Measurements from ENCODE around the gene PFDN5.
"Not testable (repeated sequence)": the region's sequence is repeated elsewhere in the genome, so short reads cannot be mapped to it uniquely, and the experiment has no call there.

PFDN5 gene

DNA sequence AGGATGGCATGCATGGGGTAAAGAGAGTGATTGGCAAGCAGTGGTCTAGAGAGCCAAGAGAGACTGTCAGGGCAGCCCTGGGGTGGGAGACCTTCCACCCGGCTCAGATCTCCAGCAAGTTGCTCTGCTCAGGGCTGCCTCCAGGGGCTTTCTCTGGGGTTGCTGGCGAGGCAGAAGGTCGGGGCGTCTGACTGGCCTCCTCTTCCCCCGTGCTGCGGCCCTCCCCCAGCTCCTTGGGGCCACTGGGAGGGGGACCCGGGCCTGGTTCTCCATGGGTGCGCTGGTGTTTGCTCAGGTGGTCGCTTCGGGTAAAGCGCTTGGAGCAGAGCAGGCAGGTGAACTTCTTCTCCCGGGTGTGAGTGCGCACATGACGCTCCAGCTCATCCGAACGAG is 32.7 kb downstream of the PFDN5 start:
- DNase-seq (ENCODE audit: low spot score) = no peak

DNA sequence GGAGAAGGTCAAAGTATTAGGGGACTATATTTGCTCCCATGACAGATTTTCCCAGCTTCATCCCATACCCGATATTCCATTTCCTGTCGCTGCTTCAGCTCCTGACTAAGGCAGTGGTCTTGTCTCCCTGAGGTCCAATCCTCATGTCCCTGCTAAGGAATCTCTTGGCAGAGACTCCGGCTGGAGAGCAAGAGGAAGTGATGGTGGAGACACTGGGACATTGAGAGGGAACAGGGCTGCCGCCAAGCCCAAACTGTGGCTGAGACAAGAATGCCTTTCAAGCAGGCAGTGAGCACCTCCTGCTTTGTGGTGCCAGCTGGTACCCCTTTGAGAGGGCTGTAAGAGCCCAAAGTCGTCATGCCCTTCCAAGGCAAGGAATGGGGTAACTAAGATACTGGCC is 35.3 kb downstream of the PFDN5 start:
- DNase-seq (ENCODE audit: low spot score) = no peak

DNA sequence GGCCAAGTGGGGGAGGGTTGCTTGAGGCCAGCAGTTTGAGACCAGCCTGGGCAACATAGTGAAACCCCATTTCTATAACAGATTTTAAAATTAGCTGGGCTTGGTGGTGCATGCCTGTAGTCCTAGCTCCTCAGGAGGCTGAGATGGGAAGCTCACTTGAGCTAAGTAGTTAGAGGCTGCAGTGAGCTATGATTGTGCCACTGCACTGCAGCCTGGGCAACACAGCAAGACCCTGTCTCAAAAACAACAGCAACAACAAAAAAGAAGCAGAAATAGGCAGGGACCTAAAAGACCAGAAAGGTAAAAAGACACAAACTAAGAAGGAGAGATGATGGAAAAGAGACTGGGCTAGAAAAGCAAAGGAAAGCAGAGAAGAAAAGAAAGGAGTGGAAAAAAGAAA is 37.0 kb downstream of the PFDN5 start:
- not testable (repeated sequence) for DNase-seq (ENCODE audit: low spot score)

DNA sequence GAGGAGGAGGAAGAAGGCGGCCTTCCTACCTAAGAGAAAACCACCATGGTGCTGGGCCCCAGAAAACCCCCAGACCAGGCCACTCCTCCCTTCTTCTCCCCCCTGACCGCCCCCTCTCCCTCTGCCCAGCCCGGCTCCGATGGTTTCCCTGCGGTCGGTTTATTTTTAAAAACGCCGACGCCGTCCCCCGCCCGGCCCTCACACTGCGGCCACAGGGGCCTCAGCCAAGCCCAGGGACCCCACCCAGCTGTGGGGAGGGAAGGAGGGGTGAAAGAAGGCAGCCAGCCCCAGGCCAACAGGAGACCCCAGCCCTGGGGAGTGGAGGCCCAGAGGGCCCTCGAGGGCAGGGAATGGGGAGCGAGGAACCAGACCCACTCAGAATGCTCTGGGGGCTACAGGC is 37.4 kb downstream of the PFDN5 start:
- no peak for DNase-seq (ENCODE audit: low spot score)

DNA sequence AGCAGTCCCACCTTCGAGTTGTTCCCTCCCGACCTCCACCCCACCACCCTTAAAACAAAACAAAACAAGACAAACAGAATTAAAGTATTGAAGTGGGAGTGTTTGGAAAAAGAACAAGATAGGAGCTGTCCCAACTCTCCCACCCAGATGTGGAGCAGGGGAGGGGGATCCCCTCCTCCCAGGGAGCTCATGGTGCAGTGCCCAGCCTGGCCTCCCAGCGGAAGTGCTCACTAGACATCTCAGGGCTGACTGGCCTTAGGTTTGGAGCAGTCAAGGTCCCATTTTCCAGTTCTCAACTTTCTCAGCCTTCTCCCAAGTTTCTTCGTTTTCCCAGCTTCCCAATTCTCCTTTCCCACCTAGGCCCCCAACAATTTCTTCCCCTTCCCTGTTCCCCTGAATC is 37.9 kb downstream of the PFDN5 start:
- no peak for DNase-seq (ENCODE audit: low spot score)

DNA sequence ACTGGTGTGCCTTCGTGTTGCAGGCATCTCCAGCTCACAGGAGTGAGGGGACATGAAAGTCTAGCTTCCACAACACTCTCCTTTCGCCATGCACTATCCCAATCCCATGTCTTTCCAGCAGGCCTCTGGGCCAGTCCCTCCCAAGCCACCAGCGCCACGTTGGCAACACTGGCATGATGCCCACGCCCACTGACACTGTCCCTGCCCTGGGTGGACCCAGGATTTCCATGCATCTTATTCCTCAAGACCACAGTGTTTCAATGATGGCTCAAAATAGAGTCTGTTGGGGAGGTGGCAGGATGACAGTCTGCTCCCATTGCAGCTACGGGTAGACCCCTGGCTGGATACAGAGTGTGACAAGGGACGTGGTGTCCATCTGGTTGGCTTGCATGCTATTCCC is 38.5 kb downstream of the PFDN5 start:
- no peak for DNase-seq (ENCODE audit: low spot score)

DNA sequence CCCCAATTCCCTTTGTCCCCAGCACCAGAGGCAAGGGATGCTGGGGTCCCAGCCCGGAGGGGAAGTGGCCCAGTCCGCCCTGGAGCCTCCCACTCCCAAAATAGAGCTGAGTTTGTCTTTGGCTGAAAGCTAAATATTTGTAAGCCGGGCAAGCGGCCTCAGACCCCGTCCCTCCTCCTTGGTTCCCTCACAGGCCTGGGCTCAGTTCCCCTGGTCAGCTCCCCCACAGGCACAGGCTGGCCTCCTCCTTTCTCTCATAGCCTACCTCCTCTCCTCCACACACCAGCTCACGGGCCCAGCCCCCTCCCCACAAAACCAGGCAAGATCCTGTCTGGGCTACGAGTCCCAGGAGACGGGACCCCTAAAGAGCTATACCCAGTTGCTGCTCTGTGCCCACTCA is 39.5 kb downstream of the PFDN5 start:
- DNase-seq (ENCODE audit: low spot score) = no peak

DNA sequence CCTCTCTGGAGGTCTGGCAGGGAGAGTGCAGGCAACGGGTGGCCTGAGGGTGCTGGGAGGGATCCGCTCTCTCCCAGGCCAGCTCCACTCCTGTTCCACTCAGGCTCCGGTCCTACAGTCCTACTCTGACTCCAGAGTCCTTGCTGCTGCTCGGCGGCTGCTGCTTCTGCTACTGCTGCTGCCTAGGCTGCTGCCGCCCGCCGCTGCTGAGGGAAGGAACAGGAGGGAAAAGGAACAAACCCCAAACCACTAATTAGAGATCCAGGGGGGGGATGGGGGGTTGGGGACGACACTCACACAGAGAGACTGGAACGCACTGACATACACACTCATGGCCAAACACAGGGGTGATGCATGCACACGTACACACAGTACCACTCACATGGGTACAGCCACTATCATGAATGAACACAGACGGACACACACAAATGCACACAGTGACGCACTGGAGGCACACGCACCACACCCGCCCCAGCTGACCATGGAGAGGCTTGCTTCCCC is 40.9 kb downstream of the PFDN5 start, which contains the start of gene SP7:
TSS of gene SP7 (minus strand) at position 174 of the 501 bp plus-strand sequence. CDS start 708 bp downstream, outside the sequence.
- no peak for DNase-seq (ENCODE audit: low spot score)

DNA sequence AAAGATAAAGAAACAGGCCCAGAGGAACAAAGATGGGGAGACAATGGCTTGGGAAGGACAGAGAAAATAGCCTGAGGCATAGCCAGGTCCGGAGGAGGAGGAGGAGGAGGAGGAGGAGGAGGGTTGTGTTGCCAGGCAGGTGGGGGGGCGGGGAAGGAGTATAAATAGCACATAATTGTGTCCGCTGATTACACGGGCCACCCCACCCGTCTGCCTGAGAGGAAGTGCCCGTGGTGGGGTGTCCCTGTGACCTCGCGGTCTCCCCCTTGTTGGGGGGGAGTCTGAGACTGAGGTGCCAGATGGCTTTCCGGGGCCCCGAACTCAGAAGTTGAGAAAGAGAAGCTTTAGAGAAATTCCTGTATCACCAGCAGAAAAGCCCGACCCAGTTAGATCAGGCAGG is 42.7 kb downstream of the PFDN5 start:
- DNase-seq (ENCODE audit: low spot score) = no peak

DNA sequence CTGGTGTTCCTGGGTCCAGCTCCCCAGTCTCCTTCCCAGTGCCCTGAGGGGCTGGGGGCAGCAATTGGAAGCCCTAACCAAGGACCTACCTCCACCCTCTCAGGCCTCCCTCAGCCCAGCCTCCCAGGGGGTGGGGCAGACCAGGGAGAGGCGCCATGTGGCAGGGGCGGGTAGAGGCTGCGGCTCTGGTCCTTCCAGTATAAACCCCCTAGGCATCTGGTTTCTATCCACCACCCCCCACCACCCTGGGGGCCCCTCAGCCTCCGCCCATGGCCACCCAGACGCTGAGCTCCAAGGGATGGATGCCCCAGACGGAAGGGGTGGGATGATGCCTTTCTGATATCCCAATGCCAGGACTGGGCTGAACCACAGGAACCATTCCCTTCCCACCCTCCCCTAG is 43.6 kb downstream of the PFDN5 start:
- DNase-seq (ENCODE audit: low spot score) = no peak

DNA sequence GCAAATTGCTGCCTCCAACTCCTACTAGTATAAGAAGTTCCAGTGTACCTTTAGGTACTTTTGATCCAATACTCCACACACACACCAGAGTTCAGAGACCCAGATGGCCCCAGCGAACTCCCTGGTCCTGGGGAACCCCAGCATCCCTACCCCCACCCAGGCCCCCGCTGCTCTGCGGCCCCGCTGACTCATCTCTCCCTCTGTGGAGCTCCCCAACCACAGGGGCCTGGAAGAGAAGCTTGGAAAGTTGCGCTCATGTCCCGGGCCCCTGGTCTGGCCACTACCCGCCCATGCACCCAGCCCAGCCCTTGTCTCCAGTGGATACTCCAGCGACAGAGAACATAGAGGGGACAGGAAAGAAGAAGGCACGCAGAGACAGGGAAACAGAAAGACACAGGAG is 45.1 kb downstream of the PFDN5 start:
- DNase-seq (ENCODE audit: low spot score) = no peak

DNA sequence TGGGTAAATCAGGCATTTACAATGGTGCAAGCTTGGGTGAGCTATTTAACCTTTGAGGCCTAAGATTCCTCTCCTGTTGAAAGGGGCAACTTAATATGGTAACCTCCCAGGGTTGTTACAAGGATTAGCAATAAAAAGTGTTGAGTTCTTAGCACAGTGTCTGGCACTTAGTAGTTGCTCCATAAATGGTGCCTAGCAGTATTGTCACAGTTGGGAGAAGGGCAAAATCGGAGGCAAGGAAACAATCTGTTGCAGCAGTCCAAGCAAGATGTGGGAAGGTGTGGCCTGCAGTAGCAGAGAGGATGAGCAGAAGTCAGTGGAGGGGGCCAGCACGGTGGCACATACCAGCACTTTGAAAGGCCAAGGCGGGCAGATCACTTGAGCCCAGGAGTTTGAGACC is 48.1 kb downstream of the PFDN5 start:
- no peak for DNase-seq (ENCODE audit: low spot score)

DNA sequence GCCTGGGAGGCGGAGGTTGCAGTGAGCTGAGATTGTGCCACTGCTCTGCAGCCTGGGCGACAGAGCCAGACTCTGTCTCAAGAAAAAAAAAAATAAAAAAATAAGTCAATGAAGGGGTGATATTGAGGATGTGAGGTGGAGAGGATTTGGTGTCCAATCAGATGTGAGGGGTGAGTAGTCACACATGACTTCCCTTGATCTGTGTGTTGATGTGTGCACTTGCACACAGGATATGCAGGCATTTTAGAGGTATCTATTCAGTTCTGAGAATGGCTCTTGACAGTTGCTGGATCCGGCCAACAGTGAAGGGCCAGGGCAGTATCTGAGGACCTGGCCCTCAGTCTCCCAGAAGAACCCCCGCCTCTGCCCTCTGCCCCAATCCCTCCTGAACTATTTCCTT is 48.6 kb downstream of the PFDN5 start:
- DNase-seq (ENCODE audit: low spot score) = no peak

DNA sequence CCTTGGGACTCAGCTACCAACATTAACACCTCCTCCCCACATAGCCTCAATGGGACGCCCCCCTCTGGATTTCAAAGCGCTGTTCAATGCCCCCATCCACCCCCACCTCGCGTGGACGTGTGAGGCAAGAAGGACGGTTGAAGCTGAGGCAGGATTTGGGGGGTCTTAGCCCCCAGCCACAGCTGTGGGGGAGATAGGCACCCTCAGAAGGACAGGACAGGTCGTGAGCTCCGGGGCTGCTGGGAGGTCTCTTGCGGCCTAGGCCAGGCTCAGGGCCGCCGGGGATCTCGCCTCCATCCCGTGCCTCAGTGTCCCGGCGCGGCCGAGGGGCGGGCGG is 49.1 kb downstream of the PFDN5 start:
- no peak for DNase-seq (ENCODE audit: low spot score)

DNA sequence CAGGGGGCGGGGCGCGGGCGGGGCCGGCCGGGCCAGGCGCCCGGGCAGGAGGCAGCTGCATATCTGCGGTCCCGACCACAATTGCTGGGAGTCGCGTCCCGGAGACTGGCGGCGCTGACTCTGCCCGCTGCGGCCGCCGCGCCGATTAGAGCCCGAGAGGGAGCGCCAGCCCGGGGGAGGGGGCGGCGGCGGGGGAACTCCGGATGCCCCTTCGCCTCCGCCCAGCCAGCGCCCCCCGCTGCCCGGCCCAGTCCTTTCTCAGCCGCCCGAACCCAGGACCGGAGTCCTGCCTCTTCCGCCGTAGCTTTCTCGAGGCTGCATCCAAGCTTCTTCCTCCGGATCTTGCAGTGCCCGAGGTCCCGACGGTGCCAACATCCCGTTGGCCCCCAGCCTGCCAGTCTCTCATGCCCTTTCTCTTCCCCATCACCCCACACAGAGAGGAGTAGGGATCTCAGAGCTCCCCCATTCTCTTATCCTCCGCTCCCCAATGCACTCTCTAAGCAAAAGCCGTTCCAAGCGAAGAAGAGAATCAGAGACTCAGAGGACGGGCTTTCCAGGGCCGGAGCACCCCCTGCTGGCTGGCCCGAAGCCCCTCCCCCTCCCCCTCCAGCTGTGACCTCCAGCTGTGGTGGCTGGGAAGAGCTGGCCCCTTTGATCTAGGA is 49.6 kb downstream of the PFDN5 start:
- peak; percentile 34 for DNase-seq (ENCODE audit: low spot score)

DNA sequence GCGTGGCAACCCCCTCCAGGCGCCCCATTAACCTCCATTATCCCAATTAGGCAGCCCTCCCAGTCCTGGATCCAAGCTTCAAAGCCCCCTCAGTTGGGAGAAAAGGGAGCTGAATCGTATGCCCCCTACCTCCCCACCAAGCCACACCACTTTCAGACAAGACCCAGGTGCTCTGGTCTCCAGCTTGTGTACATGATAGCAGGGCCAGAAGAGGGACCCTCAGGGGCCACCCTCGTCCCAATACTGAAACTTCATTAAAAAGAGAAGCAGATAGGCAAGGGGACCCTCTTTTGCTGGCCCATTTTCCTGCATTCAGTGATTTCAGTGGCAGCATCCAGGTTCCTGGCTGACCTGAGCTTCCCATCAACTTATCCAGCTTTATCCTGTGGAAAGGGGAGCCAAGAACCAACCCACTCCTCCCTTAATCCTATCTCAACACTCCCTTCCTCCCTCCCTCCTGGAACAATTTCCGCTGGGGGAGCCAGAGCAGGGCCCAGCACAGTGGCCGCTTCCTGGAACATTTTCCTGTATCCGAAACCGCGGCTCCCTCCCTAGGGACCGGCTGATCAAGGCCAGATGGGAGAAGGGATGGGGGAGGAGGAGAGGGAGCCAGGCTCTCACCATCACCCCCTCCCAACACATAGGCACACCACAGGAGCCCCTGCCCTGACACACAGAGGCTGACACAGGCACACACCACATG is 50.3 kb downstream of the PFDN5 start:
- no peak for DNase-seq (ENCODE audit: low spot score)

DNA sequence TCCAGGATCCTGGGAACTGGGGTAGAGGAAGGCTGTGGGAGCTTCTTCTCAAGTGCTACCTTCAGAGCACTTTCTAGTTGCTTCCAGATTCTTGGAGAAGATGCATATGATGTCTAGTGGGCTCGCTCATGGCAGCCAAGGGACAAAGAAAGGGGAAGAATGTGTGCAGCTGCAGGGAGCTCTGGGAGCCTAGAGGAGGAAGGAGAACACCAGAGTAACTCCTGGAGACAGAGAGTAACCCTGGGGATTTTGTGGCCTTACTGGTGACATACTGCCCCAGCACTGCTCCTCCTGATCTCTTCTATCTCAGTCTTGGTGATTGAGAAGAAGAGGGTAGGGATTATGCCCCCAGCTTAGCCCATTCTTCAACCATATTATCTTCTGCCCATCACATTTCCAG is 51.1 kb downstream of the PFDN5 start:
- DNase-seq (ENCODE audit: low spot score) = no peak

DNA sequence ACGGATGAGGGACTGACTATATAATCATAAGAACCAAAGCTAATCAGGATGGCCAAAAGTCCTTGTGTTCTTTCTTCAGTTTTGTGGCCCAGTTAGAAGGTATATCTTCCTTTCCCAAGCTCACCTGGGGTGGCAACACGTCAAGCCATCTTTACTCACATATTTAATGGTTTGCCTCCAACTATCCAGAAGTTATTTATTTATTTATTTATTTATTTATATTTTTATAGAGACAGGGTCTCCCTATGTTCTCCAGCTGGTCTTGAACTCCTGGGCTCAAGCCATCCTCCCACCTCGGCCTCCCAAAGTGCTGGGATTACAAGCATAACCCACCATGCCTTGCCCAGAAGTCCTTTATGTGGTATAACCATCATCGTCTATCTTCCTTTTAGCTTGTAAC is 52.6 kb downstream of the PFDN5 start:
- DNase-seq (ENCODE audit: low spot score) = no peak
